NCI-H1436 (cell line): Measurements from ENCODE around the gene OR12D1.

Source experiments
- DNase-seq: peaks from one replicate; lab custom pipeline; 2025; lab: John Stamatoyannopoulos, UW

OR12D1 gene

DNA sequence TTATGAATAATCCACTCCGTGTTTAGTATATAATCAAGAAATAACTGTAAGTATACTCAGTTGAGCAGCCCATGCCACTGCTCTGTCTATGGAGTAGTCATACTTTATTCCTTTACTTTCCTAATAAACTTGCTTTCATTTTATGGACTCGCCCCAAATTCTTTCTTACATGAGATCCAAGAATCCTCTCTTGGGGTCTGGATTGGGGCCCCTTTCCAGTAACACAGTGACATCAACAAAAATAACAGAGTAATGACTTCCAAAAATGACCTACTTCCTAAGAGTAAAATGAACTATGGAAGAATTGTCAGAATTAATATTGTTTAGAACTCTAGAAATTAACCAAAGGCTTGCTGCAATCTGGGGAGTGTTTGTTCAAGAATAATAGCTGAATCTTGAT is 51.1 kb downstream of the OR12D1 start:
- no peak for DNase-seq

DNA sequence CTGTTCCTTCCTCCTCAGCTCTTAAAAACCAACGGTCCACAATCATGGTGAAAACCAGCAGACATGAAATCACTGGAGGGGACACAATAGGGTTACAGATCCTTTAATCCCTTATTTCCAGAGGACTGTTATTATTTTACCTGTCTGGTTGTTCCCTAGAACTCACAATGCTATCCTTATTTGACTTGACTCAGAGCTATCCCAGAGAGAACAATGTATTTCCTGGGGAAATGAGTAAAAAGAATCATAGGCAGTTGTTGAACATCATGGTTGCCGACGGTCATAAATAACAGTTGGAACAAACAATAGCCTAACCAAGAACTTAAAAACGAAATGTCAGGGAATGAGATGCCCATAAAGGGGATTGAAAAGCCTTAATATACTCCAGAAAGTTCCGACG is 51.5 kb downstream of the OR12D1 start:
- DNase-seq: no peak
